Measurements from ENCODE around the gene GRK5. TPM values are rescaled to one million over a fixed set of nuclear protein-coding genes. Genes with fewer than 3 reads are reported as not detected.

Gene GRK5
- total RNA-seq, 2 donors from 2014 or later: 24.8 to 28.1 TPM

DNA sequence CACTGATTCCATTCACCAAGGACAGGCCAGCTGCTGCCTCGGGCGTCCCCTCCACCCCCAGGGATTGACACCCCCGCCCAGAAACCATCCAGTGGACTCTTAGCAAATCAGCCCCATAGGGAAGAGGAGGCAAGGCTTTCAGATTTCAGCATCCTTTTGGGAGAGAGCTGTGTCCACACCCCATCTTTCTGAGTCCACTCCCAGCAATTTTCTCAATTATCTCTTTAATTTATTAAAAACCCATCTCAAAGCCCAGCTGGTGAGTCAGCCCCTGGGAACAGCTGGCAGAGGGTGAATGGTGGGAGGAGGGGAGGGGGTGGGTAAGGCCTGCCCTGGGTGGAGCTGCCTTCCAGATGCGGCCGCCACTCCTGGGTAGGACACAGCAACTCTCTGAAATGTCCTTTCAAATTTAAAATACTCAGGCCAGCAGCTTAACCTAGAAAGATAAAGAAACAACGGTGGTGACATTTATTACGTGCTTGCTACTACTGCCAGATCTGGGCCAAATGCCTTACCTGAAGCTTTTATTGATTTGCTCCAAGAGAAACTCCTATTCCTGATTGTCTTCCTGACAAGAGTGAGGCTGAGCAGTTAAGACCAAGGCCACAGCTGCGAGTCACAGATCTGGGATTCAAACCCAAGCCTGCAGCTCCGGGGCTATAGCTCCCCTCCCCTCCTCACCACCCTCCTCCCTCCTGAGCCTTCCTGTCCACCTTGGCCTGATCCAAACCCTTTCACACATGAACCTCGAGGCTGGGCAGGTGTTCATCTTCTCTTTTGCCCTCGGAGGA is 214.7 kb downstream of the GRK5 start:
- no peak overlapping the region for H3K27ac Mint-ChIP-seq
- H3K27me3 Mint-ChIP-seq (ENCODE audit: low read depth): no peaks in the 10 kb centered on the region
- no peak for ATAC-seq (replicated peaks in 1 of 2)
- H3K9me3 Mint-ChIP-seq: no peaks in the 10 kb centered on the region
- no peaks in the 10 kb centered on the region for H3K4me1 Mint-ChIP-seq (ENCODE audit: low read depth)
- no peak overlapping the region for H3K4me3 Mint-ChIP-seq
- no peak for DNase-seq
- peaks cover 0 to 6% of the 10 kb centered on the region in 2 donors for H3K36me3 Mint-ChIP-seq (ENCODE audit: insufficient read depth in 2 of 2)

DNA sequence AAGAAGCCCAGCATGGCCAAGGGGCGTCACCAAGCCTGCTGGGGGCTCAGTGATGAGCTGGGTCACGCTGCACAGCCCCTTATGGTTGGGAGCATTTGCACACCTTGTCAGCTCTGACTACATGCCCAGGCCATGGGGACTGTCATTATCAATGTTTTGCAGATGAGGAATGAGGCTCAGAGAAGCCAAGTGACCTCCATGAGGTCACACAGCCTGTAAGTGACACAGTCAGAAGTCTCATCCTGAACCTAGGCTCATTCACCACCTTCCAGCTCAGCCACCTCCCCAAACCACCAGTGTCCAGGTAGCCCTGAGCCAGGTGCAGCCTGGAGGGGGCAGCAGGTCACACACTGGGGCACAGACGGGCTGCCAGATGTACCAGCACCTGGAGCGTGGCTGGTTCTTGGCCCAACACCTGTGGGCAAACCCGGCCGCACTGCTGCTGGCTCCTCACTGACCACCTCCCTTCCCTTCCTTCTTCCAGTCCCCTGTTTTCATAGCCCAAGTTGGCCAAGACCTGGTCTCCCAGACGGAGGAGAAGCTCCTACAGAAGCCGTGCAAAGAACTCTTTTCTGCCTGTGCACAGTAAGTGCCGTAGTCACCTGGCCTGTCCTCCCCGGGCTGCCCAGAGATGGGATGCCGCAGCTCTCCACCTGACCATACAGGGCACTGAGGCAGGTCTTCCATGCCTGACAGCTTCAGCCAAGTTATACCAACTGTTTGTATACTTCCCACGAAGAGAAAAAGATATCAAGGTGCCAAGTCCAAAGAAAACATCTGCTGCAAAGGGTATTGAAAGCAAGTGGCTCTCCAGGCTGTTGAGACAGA is 215.5 kb downstream of the GRK5 start:
- Mint-ChIP-seq H3K27ac (no peak overlapping the region), H3K4me3 (no peak overlapping the region), H3K4me1 (ENCODE audit: low read depth) (no peaks in the 10 kb centered on the region), H3K27me3 (ENCODE audit: low read depth) (no peaks in the 10 kb centered on the region), H3K36me3 (ENCODE audit: insufficient read depth in 2 of 2) (peaks cover 0 to 6% of the 10 kb centered on the region in 2 donors), H3K9me3 (no peaks in the 10 kb centered on the region)
- no peak for DNase-seq
- no peak for ATAC-seq (replicated peaks in 1 of 2)

DNA sequence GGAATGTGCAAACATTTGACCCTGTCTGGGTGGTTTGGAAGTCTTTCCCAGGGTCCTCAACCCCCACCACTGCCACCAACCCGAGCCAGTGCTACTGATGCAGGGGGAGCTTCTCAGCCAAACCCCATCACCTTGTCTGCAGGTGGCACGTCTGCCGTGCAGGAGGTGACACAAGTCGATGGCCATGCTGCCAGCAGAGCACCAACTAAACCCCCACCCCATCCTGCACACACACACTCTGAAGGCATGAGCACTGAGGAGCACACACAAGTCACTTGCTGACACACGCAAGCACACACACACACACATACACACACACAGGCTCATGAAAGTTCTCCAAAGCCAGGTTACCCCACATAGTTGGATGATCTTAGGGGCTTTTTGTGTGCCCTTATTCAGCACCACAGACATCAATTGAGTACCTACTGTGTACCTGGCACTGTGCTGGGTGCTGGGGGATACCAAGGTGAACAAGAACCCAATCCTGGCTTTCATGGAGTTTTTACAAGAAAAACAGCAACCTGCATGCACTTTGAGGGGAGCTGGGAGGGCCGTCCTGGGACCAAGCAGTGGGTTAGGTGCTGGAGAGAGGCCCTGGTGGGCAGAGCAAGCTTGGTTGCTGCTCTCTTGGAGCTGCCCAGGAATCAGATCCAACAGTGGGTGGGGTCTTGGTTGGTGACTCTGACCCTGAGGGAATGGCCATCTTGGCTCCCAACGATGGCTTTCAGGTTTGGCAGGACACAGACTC is 216.3 kb downstream of the GRK5 start:
- Mint-ChIP-seq H3K27me3 (ENCODE audit: low read depth) (no peaks in the 10 kb centered on the region), H3K9me3 (no peaks in the 10 kb centered on the region), H3K27ac (no peak overlapping the region)

DNA sequence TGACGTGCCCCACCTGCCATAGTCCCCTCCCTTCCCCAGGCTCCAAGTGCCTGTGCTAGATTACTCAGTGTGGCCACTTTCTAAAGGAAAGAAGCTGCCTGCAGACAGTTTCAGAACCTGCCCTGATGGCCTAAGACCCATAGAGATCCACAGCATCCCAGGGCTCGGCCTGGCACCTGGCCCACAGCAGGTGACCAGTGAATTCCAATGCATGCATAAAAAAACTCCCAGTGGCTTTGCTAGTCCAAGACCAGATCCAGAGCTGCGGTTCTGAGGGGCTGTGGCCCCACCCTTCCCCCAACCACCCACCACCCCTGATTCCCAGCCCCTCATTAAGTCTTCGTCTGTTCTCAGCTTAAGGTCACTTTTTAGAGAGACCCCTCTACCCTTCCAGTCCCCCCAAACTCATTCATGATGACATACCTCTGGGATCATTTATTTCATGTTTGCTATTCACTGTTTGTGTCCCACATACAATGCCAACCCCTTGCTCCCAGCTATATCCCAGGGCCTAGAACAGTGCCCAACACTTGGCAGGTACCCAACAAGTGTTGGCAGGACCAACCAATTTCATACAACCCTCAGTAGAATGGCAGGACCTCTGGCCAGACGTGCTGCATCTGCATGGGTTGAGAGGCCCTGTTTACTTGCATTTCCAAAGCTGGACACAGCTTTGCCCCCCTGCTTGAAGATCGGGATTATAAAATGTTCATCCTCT is 217.0 kb downstream of the GRK5 start:
- no peak overlapping the region for H3K27ac Mint-ChIP-seq
- ATAC-seq (replicated peaks in 1 of 2): no peak
- H3K36me3 Mint-ChIP-seq (ENCODE audit: insufficient read depth in 2 of 2): peaks cover 0 to 6% of the 10 kb centered on the region in 2 donors

More for the DNA sequence above, 216.3 kb downstream of the GRK5 start:
- Mint-ChIP-seq H3K36me3 (ENCODE audit: insufficient read depth in 2 of 2) (peaks cover 0 to 6% of the 10 kb centered on the region in 2 donors), H3K4me1 (ENCODE audit: low read depth) (peaks cover 6% of the 10 kb centered on the region), H3K4me3 (no peak overlapping the region)
- DNase-seq: no peak
- no peak for ATAC-seq (replicated peaks in 1 of 2)

DNA sequence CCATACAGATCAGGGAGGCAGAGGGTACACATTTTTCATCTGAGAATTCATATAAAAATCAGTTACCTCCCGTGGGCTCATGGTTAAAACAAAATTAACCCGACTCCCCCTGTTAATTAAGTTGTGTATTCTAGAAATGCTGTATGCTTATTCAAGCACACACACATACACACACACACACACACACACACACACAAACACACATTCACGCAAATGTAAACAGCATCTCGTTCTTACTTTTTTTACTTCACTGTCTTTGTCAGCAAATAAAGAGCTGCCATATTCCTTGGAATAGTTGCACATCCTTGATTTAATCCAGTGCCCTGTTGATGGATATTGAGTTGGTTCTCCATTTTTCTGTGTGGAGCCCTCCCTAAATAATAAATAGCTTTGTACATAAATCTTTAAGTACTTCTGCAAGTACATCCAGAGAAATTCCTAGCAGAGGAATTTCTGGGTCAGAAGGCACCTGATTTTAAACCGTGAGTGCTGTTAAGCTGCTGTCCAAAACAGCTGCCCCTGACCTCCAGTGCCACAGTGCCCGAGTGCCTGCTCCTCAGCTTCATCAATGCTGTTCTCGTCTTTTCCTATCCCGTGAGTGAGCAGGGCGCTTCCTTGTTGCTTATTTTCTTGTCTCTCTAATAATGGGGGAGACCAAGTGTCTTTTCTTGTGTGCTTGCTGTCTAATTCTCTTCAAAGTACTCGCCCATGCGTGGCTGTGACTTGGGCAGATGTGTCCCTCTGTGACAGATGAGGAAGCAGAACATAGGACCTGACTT is 217.9 kb downstream of the GRK5 start:
- peaks cover 10% of the 10 kb centered on the region for H3K4me1 Mint-ChIP-seq (ENCODE audit: low read depth)
- no peak overlapping the region for H3K27ac Mint-ChIP-seq
- no peak overlapping the region for H3K4me3 Mint-ChIP-seq
- H3K27me3 Mint-ChIP-seq (ENCODE audit: low read depth): no peaks in the 10 kb centered on the region
- DNase-seq (no peak), ATAC-seq (replicated peaks in 1 of 2) (no peak)
- H3K9me3 Mint-ChIP-seq: no peaks in the 10 kb centered on the region
- H3K36me3 Mint-ChIP-seq (ENCODE audit: insufficient read depth in 2 of 2): peaks cover 0 to 6% of the 10 kb centered on the region in 2 donors

More for the DNA sequence above, 217.0 kb downstream of the GRK5 start:
- H3K9me3 Mint-ChIP-seq: no peaks in the 10 kb centered on the region
- no peak overlapping the region for H3K4me3 Mint-ChIP-seq
- DNase-seq: no peak
- H3K27me3 Mint-ChIP-seq (ENCODE audit: low read depth): no peaks in the 10 kb centered on the region
- H3K4me1 Mint-ChIP-seq (ENCODE audit: low read depth): peaks cover 10% of the 10 kb centered on the region

DNA sequence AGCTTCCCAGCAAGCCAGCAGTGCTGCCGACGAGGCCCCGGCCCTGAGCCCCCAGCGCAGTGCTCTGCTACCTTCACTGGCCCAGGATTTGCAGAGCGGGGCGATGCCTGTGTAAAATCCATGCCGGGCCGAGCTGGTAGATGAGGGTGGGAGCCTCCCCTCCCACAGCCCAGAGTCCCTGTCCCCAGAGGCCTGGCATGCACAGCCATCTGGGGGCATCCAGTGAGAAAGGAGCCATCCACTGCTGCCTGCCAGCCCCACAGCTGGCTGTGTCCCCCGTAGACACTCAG is 218.5 kb downstream of the GRK5 start:
- H3K4me1 Mint-ChIP-seq (ENCODE audit: low read depth): peaks cover 10% of the 10 kb centered on the region

DNA sequence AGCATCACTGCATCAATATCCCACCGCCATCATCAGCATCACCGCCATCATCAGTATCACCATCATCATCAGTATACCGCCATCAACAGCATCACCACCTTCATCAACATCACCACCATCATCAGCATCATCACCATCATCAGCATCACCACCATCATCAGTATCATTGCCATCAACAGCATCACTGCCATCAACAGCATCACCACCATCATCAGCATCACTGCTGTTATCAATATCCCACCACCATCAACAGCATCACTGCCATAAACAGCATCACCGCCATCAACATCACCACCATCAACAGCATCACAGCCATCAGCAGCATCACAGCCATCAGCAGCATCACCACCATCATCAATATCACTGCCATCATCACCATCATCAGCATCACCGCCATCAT is 219.3 kb downstream of the GRK5 start:
- Mint-ChIP-seq H3K27me3 (ENCODE audit: low read depth) (no peaks in the 10 kb centered on the region), H3K4me1 (ENCODE audit: low read depth) (peaks cover 10% of the 10 kb centered on the region), H3K27ac (no peak overlapping the region), H3K36me3 (ENCODE audit: insufficient read depth in 2 of 2) (peaks cover 0 to 6% of the 10 kb centered on the region in 2 donors), H3K9me3 (no peaks in the 10 kb centered on the region), H3K4me3 (no peak overlapping the region)
- no peak for DNase-seq
- ATAC-seq (replicated peaks in 1 of 2): no peak

More for the DNA sequence above, 218.5 kb downstream of the GRK5 start:
- Mint-ChIP-seq H3K9me3 (no peaks in the 10 kb centered on the region), H3K27ac (no peak overlapping the region), H3K27me3 (ENCODE audit: low read depth) (no peaks in the 10 kb centered on the region), H3K36me3 (ENCODE audit: insufficient read depth in 2 of 2) (peaks cover 0 to 6% of the 10 kb centered on the region in 2 donors), H3K4me3 (no peak overlapping the region)
- DNase-seq (no peak), ATAC-seq (replicated peaks in 1 of 2) (no peak)

DNA sequence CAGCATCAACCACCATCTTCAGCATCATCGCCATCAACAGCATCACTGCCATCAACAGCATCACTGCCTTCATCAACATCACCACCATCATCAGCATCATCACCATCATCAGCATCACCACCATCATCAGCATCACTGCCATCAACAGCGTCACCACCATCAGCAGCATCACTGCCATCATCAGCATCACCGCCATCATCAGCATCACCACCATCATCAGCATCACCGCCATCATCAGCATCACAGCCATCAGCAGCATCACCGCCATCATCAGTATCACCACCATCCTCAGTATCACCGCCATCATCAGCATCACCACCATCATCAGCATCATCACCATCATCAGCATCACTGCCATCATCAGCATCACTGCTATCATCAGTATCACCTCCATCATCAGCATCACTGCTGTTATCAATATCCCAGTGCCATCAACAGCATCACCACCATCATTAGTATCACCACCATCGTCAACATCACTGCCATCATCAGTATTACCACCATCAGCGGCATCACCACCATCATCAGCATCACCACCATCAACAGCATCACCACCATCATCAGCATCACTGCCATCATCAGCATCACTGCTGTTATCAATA is 220.0 kb downstream of the GRK5 start:
- Mint-ChIP-seq H3K4me1 (ENCODE audit: low read depth) (peaks cover 10% of the 10 kb centered on the region), H3K36me3 (ENCODE audit: insufficient read depth in 2 of 2) (peaks cover 0 to 6% of the 10 kb centered on the region in 2 donors), H3K4me3 (no peak overlapping the region), H3K27me3 (ENCODE audit: low read depth) (no peaks in the 10 kb centered on the region), H3K27ac (no peak overlapping the region), H3K9me3 (no peaks in the 10 kb centered on the region)
- DNase-seq (no peak), ATAC-seq (replicated peaks in 1 of 2) (no peak)

DNA sequence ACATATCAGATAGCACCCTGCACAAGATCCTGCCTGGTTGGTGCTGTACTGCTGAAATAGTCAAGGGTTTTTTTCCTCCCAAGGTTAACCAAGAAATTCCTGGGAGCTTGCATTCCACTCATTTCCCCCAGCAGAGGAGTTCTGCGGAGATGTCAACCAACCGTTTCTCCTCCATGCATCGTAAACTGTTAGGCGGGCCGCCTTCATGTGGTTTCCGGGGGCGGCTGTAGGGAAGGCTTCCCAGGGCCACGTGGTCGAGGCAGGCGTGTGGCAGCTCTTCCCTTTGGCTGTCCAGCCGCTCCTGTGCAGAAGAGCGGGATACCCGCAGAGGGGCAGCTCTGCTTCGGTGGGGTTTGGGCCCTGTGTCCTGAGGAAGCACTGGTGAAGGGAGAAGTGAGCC is 221.4 kb downstream of the GRK5 start:
- Mint-ChIP-seq H3K4me3 (no peak overlapping the region), H3K36me3 (ENCODE audit: insufficient read depth in 2 of 2) (peaks cover 1 to 13% of the 10 kb centered on the region in 2 donors), H3K9me3 (peaks cover 3 to 4% of the 10 kb centered on the region in 2 donors), H3K27me3 (ENCODE audit: low read depth) (no peaks in the 10 kb centered on the region), H3K4me1 (ENCODE audit: low read depth) (peaks cover 10% of the 10 kb centered on the region), H3K27ac (no peak overlapping the region)
- ATAC-seq (replicated peaks in 1 of 2) (no peak), DNase-seq (no peak)

DNA sequence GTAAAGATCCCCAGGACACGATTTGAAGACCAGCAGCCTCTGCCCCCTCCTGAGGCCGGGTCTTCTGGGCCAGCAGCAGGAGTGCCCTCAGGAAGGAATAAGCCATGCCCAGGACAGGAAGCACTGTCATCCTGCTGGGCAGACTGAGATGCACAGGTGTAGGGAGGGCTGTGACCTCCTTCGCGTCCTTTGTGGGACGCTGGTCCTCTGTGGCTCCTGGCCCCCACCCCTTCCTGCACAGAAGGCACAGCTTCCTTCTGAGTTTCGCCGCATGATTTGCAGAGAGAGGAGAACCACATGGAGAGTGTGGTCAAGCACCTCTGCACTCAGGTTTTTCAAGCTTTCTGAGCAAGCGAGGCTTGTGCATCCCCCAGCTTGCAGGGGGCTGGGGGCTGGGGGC is 222.4 kb downstream of the GRK5 start:
- ATAC-seq (replicated peaks in 1 of 2): no peak
- DNase-seq: no peak
- no peak overlapping the region for H3K4me3 Mint-ChIP-seq
- peaks cover 3 to 8% of the 10 kb centered on the region in 2 donors for H3K9me3 Mint-ChIP-seq
- H3K27ac Mint-ChIP-seq: no peak overlapping the region
- peaks cover 10% of the 10 kb centered on the region for H3K4me1 Mint-ChIP-seq (ENCODE audit: low read depth)
- H3K36me3 Mint-ChIP-seq (ENCODE audit: insufficient read depth in 2 of 2): peaks cover 7 to 17% of the 10 kb centered on the region in 2 donors
- no peaks in the 10 kb centered on the region for H3K27me3 Mint-ChIP-seq (ENCODE audit: low read depth)

DNA sequence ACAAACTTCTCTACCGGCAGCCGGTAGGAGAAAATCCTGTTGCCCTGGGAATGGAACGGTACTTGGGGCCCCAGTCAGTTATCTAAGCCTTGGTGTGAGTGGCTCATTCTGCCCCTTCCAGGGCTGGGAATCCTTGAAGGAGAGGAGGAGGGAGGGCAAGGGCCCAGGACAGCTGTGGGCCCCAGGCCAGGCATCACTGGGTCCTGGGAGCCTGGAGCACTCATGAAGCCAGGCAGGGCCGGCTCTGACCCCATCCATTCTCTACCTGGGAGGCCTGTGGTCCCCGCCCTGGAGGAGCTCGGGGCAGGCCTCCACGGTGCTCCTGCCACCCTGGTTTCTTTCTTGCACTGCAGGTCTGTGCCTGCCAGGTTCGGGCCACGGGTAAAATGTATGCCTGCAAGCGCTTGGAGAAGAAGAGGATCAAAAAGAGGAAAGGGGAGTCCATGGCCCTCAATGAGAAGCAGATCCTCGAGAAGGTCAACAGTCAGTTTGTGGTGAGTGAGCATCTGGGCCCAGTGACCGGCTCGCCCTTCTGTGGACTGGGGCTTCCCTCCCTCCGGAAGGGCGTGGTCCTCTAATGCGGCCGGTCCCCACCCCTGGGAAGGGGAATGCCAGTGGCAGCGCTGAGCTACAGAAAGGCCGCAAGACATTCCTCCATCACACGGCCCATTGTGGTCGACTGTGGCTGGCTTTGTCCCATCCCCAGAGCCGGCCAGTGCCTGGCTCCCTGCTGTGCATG is 223.8 kb downstream of the GRK5 start:
- Mint-ChIP-seq H3K27ac (no peak overlapping the region), H3K4me1 (ENCODE audit: low read depth) (peaks cover 10% of the 10 kb centered on the region), H3K9me3 (peaks cover 9 to 11% of the 10 kb centered on the region in 2 donors), H3K27me3 (ENCODE audit: low read depth) (no peaks in the 10 kb centered on the region), H3K36me3 (ENCODE audit: insufficient read depth in 2 of 2) (peaks cover 14 to 21% of the 10 kb centered on the region in 2 donors), H3K4me3 (no peak overlapping the region)
- ATAC-seq (replicated peaks in 1 of 2): no peak
- DNase-seq: no peak

Data from activated T-cell treated with anti-CD3 and anti-CD28 coated beads, Interleukin-2, amount 50 U/mL, for 72 hours (primary cell).